IPS DF 6.9 (cell line): ENCODE results near the gene CLRN3.

Source experiments
- DNase-seq: peaks from one replicate; pipeline ENCODE4 v3.0.0-alpha.2; 2013; ENCODE audit warnings: low read depth, low spot score
- H3K27ac ChIP-seq: one replicate; pipeline ENCODE4 v1.5.1; 2013; ENCODE audit warnings: low read length, control low read depth
- H3K27me3 ChIP-seq: 2 replicates; pipeline ENCODE4 v1.6.1; 2013; ENCODE audit warnings: mild to moderate bottlenecking, low read length; ENCODE audit not compliant: control insufficient read depth, insufficient read depth
- H3K36me3 ChIP-seq: 2 replicates; pipeline ENCODE4 v1.6.1; 2013; ENCODE audit warnings: low read length; ENCODE audit not compliant: control insufficient read depth, insufficient read depth
- H3K4me1 ChIP-seq: 2 replicates; pipeline ENCODE4 v1.6.1; 2013; ENCODE audit warnings: low read length; ENCODE audit not compliant: control insufficient read depth, insufficient read depth
- H3K4me3 ChIP-seq: 2 replicates; pipeline ENCODE4 v1.5.1; 2013; ENCODE audit warnings: mild to moderate bottlenecking, low read length
- H3K9me3 ChIP-seq: 2 replicates; pipeline ENCODE4 v1.6.1; 2013; ENCODE audit warnings: low read length, inconsistent platforms; ENCODE audit not compliant: control insufficient read depth, insufficient read depth
- WGBS: extraction: QIAGEN DNeasy Blood & Tissue Kit; methylation state at CpG from one replicate; pipeline ENCODE4 v1.1.7; 2013; ENCODE audit warnings: mixed read lengths, missing lambda C conversion rate; ENCODE audit not compliant: insufficient read length, insufficient coverage; 5-methylcytosine and 5-hydroxymethylcytosine counted together

The CLRN3 gene

DNA sequence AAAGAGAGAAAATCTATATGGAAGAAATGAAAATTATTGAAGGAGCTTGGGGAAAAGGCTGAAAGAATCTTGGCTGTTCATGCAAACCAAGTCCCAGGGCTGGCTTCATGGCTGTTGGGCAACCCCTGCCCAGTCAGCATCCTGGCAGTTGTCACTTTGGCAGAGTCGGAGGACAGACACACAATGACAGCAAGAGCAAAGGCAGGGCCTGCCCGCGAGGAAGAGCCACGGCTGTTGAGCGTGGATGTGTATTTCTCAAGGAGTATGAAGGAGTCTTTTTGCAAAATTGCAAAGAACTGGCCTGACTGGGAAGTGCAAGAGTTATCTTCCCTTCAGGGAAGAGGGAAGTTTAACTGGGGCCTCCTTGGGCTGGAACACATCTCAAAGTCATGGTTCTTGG, 25.8 kb upstream of the CLRN3 start:
- H3K27ac ChIP-seq = no peak overlapping the region
- no peaks in the 10 kb centered on the region; the same call in 1 of the 2 replicates for H3K4me1 ChIP-seq
- DNase-seq = no peak
- WGBS = no CpG with 5 or more reads among the region's 5 CpGs
- no peaks in the 10 kb centered on the region for H3K36me3 ChIP-seq
- no peaks in the 10 kb centered on the region for H3K27me3 ChIP-seq
- no peaks in the 10 kb centered on the region for H3K9me3 ChIP-seq
- H3K4me3 ChIP-seq = no peak overlapping the region

GRCh38 chr10:127916826-127917225, 24.1 kb upstream of the CLRN3 start:
- Histone ChIP-seq H3K4me1 (no peaks in the 10 kb centered on the region; the same call in 1 of the 2 replicates), H3K9me3 (no peaks in the 10 kb centered on the region), H3K27me3 (no peaks in the 10 kb centered on the region), H3K27ac (no peak overlapping the region), H3K36me3 (no peaks in the 10 kb centered on the region), H3K4me3 (no peak overlapping the region)
- no peak for DNase-seq
- no CpG with 5 or more reads among the region's 9 CpGs for WGBS

- no CpG with 5 or more reads among the region's 4 CpGs for WGBS
- no peak for DNase-seq
Observed at GRCh38 chr10:127915324-127915723, 22.6 kb upstream of the CLRN3 start.

DNA sequence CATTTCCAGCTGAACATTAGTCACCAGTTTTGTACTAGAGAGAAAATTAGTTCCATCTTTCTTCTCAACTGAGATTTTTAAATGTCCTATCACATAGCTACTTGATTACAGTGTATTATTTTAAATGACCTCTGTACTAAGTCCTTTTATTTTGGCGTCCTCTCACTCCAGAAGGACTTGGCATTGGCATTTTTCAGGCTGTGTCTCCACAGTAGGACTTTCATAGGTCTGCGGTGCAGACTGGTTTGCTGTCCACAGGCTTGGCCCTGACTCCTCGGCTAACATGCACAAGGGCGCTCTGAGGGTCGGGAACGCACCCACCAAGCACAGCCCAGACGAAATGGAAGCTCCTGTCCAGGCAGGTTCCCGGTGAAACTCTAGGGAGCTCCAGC, 20.6 kb upstream of the CLRN3 start:
- Histone ChIP-seq H3K27ac (no peak overlapping the region), H3K4me1 (no peaks in the 10 kb centered on the region), H3K9me3 (no peaks in the 10 kb centered on the region), H3K4me3 (no peak overlapping the region), H3K36me3 (no peaks in the 10 kb centered on the region), H3K27me3 (no peaks in the 10 kb centered on the region)
- DNase-seq = no peak
- no CpG with 5 or more reads among the region's 8 CpGs for WGBS

More at GRCh38 chr10:127915324-127915723, 22.6 kb upstream of the CLRN3 start:
- Histone ChIP-seq H3K4me3 (no peak overlapping the region), H3K36me3 (no peaks in the 10 kb centered on the region), H3K9me3 (no peaks in the 10 kb centered on the region), H3K27me3 (no peaks in the 10 kb centered on the region), H3K27ac (no peak overlapping the region), H3K4me1 (no peaks in the 10 kb centered on the region)

- H3K4me3 ChIP-seq = no peak overlapping the region
- H3K27me3 ChIP-seq = peaks cover 4% of the 10 kb centered on the region; the same call in 1 of the 2 replicates
- no peak overlapping the region for H3K27ac ChIP-seq
- no peak for DNase-seq
- H3K36me3 ChIP-seq = no peaks in the 10 kb centered on the region
- H3K4me1 ChIP-seq = no peaks in the 10 kb centered on the region
- no CpG with 5 or more reads among the region's 12 CpGs for WGBS
- no peaks in the 10 kb centered on the region for H3K9me3 ChIP-seq
Observed at GRCh38 chr10:127912607-127913367, 20.0 kb upstream of the CLRN3 start.

DNA sequence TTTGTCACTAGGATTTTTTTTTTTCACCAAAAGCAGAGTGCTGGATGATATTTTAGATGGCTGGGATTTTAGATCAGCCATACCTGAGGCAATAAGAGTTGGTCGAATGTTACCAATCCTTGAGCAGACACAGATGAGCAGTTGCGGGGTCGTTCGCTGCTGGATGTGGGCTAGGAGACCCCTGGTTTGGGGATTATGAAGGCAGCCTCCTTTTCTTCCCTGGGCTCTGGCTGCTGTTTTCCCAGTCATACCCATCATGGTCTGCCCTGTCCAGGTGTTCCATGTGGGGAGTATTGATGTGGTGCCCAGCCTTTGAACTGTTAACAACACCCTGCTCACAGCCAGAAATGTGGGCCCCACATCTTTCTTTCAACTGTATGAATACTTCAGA, 19.1 kb upstream of the CLRN3 start:
- no peak for DNase-seq
- H3K4me1 ChIP-seq = no peaks in the 10 kb centered on the region
- H3K27ac ChIP-seq = no peak overlapping the region
- no peaks in the 10 kb centered on the region for H3K9me3 ChIP-seq
- WGBS = no CpG with 5 or more reads among the region's 4 CpGs
- H3K4me3 ChIP-seq = no peak overlapping the region
- H3K36me3 ChIP-seq = no peaks in the 10 kb centered on the region
- peaks cover 4% of the 10 kb centered on the region; the same call in 1 of the 2 replicates for H3K27me3 ChIP-seq

GRCh38 chr10:127911218-127911866, 18.6 kb upstream of the CLRN3 start:
- Histone ChIP-seq H3K4me1 (peaks cover 3% of the 10 kb centered on the region; the same call in 1 of the 2 replicates), H3K27me3 (peaks cover 4% of the 10 kb centered on the region; the same call in 1 of the 2 replicates), H3K27ac (no peak overlapping the region), H3K4me3 (no peak overlapping the region), H3K36me3 (no peaks in the 10 kb centered on the region), H3K9me3 (no peaks in the 10 kb centered on the region)
- no CpG with 5 or more reads among the region's 10 CpGs for WGBS
- DNase-seq = no peak

GRCh38 chr10:127910464-127910770, 17.7 kb upstream of the CLRN3 start:
- no CpG with 5 or more reads among the region's 2 CpGs for WGBS
- Histone ChIP-seq H3K27ac (no peak overlapping the region), H3K27me3 (peaks cover 4% of the 10 kb centered on the region; the same call in 1 of the 2 replicates), H3K36me3 (no peaks in the 10 kb centered on the region), H3K4me3 (no peak overlapping the region), H3K4me1 (peaks cover 3% of the 10 kb centered on the region; the same call in 1 of the 2 replicates), H3K9me3 (no peaks in the 10 kb centered on the region)
- DNase-seq = no peak

GRCh38 chr10:127909716-127910463, 17.1 kb upstream of the CLRN3 start:
- Histone ChIP-seq H3K4me1 (peaks cover 3% of the 10 kb centered on the region; the same call in 1 of the 2 replicates), H3K4me3 (no peak overlapping the region), H3K27ac (no peak overlapping the region), H3K27me3 (peaks cover 4% of the 10 kb centered on the region; the same call in 1 of the 2 replicates), H3K9me3 (no peaks in the 10 kb centered on the region), H3K36me3 (no peaks in the 10 kb centered on the region)
- WGBS = no CpG with 5 or more reads among the region's 7 CpGs
- no peak for DNase-seq

DNA sequence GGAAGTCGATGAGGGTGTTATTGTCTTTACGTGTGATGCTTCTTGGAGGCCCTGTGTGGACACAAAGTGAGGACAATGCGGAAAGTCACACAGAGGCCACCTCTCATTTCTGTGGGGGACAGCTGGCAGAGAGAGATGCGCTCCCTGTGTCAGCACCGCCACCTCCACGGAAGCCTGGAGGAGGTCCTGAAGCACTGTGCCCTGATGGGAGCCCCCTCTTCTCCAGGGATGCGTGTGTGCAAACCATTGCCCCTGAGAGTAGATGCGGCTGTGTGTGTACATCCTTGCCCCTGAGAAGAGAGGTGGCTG, 16.2 kb upstream of the CLRN3 start:
- Histone ChIP-seq H3K4me3 (no peak overlapping the region), H3K4me1 (peaks cover 3% of the 10 kb centered on the region; the same call in 1 of the 2 replicates), H3K27me3 (peaks cover 4% of the 10 kb centered on the region; the same call in 1 of the 2 replicates), H3K9me3 (no peaks in the 10 kb centered on the region), H3K36me3 (no peaks in the 10 kb centered on the region), H3K27ac (no peak overlapping the region)
- DNase-seq = no peak
- no CpG with 5 or more reads among the region's 8 CpGs for WGBS
